ENCODE measurements around the gene KDSR. TPM values are rescaled to one million over a fixed set of nuclear protein-coding genes. Genes with fewer than 3 reads are reported as not detected.

KDSR gene
- total RNA-seq, 1 donor from 2014 or later, result 33.8 TPM

DNA sequence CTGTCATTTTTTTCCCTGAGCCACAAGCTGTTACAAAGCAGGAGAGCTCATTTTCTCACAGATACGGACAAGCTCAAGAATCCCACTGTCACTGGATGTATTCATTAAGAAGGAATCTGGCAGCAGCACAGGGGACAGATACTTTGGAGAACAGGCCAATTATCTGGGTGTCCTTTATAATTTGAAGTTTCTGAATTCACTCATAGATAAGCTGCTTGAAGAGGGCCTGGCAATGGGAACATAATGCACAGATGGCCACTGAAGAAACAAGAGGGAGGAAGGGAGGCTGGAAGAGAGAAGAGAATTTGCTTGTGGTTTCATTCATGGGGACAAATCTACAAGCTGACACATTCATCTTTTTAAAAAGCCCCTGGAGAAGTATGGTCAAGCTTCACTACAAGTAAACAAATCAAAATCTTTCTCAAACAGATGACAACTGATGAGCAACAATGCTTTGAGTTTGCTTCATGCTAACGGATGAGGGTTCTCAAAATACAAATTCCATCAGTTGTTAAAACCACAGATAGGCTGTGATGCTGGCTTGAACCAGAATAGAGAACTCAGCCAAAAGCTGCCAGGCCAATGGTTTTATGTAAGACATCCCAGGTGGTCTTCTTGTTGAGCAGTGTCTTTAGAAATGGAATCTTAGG is 59.3 kb downstream of the KDSR start:
- intact Hi-C loops (cut with micrococcal nuclease), result no loop called here

DNA sequence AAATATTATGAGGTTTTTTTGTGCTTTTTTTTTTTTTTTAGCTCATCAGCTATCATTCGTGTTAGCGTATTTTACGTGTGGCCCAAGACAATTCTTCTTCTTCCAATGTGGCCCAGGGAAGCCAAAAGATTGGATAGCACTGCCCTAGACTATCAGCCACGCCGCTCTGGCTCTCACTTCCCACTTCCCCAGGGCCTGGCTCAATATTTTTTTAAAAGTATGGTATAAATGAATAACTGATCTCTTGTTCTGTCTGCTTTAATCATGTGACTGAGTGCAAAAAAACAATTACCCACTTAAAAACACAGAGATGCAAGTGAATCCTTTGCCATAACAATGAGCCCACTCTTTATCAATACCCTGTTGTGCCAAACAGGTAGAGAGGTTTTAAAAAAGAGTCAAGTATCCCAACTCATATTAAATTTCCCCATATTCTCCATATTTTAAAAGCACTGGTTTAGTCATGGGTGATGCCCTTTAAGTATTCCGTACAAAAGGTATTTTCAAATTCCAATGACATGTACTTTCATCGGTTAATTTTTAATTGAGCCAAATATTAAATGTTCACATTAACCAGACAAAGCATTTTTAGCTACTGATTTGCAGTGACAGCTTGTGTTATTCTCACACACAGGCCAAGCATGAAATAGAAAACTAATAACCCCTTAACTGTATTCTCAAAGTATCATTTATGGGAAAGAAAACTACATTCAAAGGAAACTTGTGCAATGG is 60.0 kb downstream of the KDSR start:
- intact Hi-C loops (cut with micrococcal nuclease), result no loop called here

DNA sequence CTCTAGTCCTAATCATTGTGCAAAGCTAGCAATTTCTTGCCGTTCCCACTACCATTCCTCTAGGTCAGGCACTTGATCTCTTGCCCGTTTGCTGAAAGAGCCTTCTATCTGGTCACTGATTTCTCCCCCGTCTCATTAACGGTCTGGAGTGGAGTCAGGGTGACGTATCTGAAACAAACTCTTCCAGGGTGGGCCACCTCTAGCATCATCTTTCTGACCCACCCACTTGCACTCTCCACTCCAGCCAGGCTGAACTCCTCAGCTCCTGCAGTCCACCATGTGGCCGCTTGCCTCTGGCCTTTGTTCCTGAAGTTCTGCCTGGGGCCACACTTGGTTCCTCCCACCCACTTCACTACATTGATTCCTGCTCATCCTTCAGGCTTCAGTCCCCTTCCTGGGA is 60.8 kb downstream of the KDSR start:
- intact Hi-C loops (cut with micrococcal nuclease), result no loop called here

- intact Hi-C loops (cut with micrococcal nuclease), result loop anchor here (2.0 kb wide), 1 partner anchor 13 kb away; no protein-coding TSS in a partner anchor
Observed at GRCh38 chr18:63303547-63303946, 63.5 kb downstream of the KDSR start.

GRCh38 chr18:63302636-63303405 is 64.2 kb downstream of the KDSR start:
- intact Hi-C loops (cut with micrococcal nuclease), result loop anchor here (2.0 kb wide), 1 partner anchor 14 kb away; no protein-coding TSS in a partner anchor

DNA sequence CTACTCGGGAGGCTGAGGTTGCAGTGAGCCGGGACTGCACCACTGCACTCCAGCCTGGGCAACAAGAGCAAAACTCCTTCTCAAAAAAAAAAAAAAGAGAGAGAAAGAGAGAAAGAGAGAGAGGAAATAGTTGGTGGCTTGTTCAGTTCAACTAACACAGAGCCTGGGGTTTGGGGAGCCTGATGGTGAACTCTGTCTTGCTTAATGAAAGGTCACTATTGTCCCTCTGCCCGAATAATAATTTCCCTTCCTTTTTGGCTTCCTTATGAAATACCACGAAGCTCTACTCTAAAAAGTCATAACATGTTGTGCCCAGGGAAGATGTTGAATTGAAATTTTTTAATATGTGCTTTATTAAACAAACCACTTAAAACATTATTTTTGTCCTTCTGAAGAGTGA is 64.8 kb downstream of the KDSR start:
- intact Hi-C loops (cut with micrococcal nuclease), result loop anchor here (2.0 kb wide), 1 partner anchor 15 kb away; no protein-coding TSS in a partner anchor

GRCh38 chr18:63301434-63301833 is 65.6 kb downstream of the KDSR start:
- intact Hi-C loops (cut with micrococcal nuclease), result no loop called here

DNA sequence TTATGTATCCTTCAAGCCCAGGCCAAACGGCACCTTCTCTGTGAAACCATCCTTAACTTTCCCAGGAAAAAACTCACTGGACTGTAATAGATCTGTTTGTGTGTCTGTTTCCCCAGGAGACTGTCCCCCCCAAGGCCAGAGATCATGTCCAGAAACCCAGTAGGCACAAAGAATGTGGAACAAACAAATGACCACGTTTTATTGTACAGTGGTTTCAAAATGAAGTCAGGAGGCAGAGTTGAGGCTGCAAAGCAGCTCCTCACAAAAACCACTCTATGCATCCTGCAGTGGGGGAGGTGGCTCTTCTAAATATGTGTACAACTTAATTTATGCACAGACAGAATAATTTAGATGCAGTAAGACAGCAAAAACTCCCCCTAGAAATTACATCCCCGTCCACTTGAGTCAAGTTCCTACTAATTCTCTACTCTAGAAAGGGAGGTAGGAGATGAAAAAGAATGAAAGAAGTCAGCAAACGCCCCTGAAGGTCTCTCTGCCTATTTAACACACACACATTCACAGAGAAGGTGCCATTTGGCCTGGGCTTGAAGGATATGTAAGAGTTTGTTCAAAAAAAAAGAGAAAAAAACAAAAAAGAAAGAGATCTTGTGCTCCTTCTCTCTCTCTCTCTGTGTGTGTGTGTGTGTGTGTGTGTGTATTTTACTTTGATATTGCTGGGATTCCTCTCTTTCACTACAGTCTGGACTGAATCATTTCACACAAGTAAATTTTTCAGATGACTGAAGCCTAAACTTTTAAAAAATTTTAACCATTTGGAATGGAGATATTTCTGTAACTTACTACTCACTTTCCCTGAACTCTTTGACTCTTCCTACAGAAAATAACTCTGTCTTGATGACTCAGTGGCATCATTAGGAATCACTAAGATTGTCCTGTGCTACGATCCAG is 66.9 kb downstream of the KDSR start:
- intact Hi-C loops (cut with micrococcal nuclease), result no loop called here

GRCh38 chr18:63298400-63299365 is 68.3 kb downstream of the KDSR start:
- intact Hi-C loops (cut with micrococcal nuclease), result no loop called here

GRCh38 chr18:63297687-63298399 is 69.2 kb downstream of the KDSR start:
- intact Hi-C loops (cut with micrococcal nuclease), result no loop called here

GRCh38 chr18:63293935-63294334 is 73.1 kb downstream of the KDSR start:
- intact Hi-C loops (cut with micrococcal nuclease), result no loop called here

DNA sequence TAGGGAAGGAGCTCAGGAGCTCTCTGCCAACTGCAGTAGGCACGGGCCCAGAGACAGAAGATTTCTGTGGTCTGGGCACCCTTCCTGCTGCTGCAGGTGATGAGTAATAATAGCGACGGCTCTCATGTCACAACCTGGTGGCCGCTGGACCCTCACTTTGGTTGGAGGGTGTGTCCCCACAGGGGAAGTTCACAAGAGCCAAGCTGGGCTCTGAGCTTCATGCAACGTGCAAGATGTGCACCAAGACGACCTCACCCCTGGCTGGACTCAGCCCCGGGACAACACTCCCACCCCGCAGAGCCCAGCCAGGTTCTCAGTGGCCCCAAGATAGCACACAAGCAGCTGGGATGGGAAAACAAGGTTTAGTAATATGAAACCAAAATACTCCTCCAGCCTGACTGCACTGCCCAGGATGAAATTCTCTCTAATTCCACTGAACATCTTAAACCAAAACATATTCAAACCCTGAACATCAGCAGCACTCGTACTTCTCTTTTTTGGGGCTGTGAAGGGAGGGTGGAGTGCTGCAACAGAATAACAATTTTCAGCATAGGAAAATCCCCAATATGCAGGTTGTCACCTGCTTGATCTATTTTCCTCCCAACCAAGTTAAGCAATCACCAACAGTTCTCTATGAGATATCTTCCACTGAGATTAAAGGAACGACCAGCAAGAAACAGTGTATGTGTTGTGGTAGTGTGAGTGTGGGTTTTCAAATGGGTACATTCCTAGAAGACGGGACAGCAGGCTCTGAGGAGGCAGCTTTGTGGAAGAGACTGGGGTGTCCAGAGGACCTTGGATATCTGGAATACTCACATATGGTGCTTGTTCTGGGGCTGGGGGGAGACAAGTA is 73.9 kb downstream of the KDSR start:
- intact Hi-C loops (cut with micrococcal nuclease), result no loop called here

GRCh38 chr18:63291278-63291677 is 75.7 kb downstream of the KDSR start:
- intact Hi-C loops (cut with micrococcal nuclease), result no loop called here

DNA sequence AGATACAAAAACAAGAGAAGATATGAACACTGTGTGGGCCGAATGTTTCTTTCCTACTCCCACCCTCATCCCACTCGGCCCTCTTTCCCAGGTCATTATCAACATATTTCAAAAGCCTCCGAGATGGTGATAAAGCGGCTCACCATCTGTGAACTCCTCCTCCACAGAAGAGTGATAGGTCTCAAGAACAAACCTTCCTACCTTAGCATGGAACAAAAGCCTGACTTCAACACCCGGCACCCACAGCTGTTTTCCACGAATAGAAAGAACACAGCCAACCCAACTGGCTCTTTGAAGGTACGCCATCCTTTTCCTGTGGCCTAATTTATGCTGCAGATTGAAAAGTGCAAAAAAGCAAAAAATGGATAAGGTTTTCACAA is 76.2 kb downstream of the KDSR start:
- intact Hi-C loops (cut with micrococcal nuclease), result no loop called here

DNA sequence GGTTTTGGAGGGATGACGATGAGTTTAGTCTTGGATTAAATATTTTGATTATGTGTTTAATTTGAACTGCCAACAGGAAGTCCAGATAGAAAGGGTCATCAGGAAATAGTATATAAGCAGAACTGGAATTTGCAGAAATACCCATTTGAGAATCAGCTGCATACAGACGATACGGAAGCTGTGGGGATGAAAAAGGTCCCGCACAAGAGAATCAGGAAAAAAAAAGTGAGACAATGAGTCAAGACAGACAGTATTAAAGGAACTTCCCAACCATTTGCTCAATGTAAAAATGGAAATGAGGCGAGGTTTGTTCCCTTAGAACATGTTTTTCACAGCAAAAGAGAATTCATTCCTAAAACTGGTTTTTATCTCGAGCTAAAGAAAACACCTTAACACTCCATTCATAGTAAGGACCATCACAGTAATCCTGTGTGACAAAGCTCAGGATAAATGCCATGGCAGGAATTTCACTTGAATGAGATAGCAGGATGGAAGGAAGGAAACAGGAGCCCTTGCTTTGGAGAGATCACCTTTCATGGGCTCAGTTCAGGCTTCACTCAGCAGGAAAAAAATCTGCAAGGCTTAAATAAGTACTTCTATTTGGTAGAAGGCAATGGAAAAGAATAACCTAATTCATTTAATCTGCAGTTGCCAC is 76.7 kb downstream of the KDSR start:
- intact Hi-C loops (cut with micrococcal nuclease), result no loop called here

GRCh38 chr18:63288311-63288710 is 78.7 kb downstream of the KDSR start:
- intact Hi-C loops (cut with micrococcal nuclease), result no loop called here

DNA sequence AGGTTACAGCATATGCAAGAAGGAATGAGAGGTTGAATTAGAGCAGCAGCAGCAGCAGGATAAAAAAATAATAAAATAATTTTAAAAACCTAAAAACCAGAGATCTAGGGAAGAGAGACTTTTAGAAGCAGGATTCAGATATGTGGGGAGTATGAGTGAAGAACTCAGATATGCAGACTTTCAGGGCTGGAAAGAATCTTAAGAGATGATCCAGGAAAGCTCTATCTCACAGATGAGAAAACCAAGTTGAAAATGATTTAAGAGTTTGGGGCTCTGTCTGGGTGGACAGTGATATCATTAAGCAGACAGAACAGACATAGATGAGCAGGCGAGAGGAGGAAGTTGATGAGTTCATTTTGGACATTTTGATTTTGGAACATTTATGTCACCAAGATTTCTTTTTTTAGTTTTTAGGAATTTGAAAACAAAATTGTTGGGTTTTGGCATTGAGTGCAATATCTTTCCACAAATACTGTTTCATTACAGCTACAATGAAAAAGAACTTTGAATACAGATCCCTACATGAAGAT is 79.2 kb downstream of the KDSR start:
- intact Hi-C loops (cut with micrococcal nuclease), result no loop called here

GRCh38 chr18:63286926-63287325 is 80.1 kb downstream of the KDSR start:
- intact Hi-C loops (cut with micrococcal nuclease), result no loop called here
